Osteoblast (primary cell): ENCODE measurements around the gene NPHP1. TPM values are rescaled to one million over a fixed set of nuclear protein-coding genes. Genes with fewer than 3 reads are reported as not detected.

Source experiments
- DNase-seq: peaks from one replicate; pipeline ENCODE4 v3.0.0; 2011; ENCODE audit warnings: low spot score, mixed read lengths; ENCODE audit not compliant: insufficient read length; ENCODE audit errors: missing footprints
- H2AFZ ChIP-seq: 2 replicates; pipeline ENCODE4 v1.6.0; 2011; ENCODE audit warnings: mild to moderate bottlenecking, low read length
- H3K27ac ChIP-seq: 2 replicates; pipeline ENCODE4 v1.5.1; 2011; ENCODE audit warnings: mild to moderate bottlenecking, low read depth, low read length, moderate library complexity
- H3K27me3 ChIP-seq: 2 replicates; pipeline ENCODE4 v1.6.0; 2012; ENCODE audit warnings: mild to moderate bottlenecking, control low read depth, inconsistent platforms, low read length, moderate library complexity; ENCODE audit not compliant: insufficient read depth
- H3K36me3 ChIP-seq: 2 replicates; pipeline ENCODE4 v1.5.1; 2011; ENCODE audit warnings: mild to moderate bottlenecking, low read length, control low read depth, moderate library complexity; ENCODE audit not compliant: insufficient read depth
- H3K4me1 ChIP-seq: 2 replicates; pipeline ENCODE4 v1.5.1; 2011; ENCODE audit warnings: mild to moderate bottlenecking, low read length, control low read depth, moderate library complexity; ENCODE audit not compliant: insufficient read depth
- H3K4me2 ChIP-seq: 2 replicates; pipeline ENCODE4 v1.6.0; 2011; ENCODE audit warnings: mild to moderate bottlenecking, low read length; ENCODE audit not compliant: insufficient read depth
- H3K4me3 ChIP-seq: fragments of 200-600 bp; sonication (generic); 3 replicates; pipeline ENCODE4 v1.5.1; 2012; ENCODE audit warnings: mild to moderate bottlenecking, low read length, inconsistent platforms; ENCODE audit not compliant: insufficient read depth
- H3K79me2 ChIP-seq: 2 replicates; pipeline ENCODE4 v1.6.0; 2012; ENCODE audit warnings: mild to moderate bottlenecking, low read length, control low read depth, inconsistent platforms; ENCODE audit not compliant: insufficient read depth
- H3K9me3 ChIP-seq: 2 replicates; pipeline ENCODE4 v1.5.1; 2011; ENCODE audit warnings: low read depth, low read length, control low read depth
- H4K20me1 ChIP-seq: 2 replicates; pipeline ENCODE4 v1.6.0; 2012; ENCODE audit warnings: mild to moderate bottlenecking, low read length, control low read depth; ENCODE audit not compliant: insufficient read depth
- CTCF ChIP-seq: IDR thresholded peaks from 2 replicates; pipeline ENCODE4 v1.5.1; 2011; ENCODE audit warnings: mild to moderate bottlenecking, low read depth, low read length, moderate library complexity; ENCODE audit errors: extremely low read depth
- total RNA-seq: library from RNA; depleted of rRNA; stranded (reverse); fragments of >200 nt; gene quantifications from 2 replicates; pipeline ENCODE4 v1.2.3, GENCODE V29; 2012

NPHP1 gene
- total RNA-seq, 1 donor = 7.6 TPM

- no peak for DNase-seq
Observed at GRCh38 chr2:110107092-110108079, 97.4 kb downstream of the NPHP1 start.

GRCh38 chr2:110106642-110107041, 98.2 kb downstream of the NPHP1 start:
- Histone ChIP-seq H3K27ac (peak overlapping the region; percentile 84), H2AFZ (peak overlapping the region; percentile 79), H3K9me3 (no peaks in the 10 kb centered on the region), H3K36me3 (no peaks in the 10 kb centered on the region), H3K79me2 (no peaks in the 10 kb centered on the region), H3K4me2 (peak overlapping the region; percentile 75), H4K20me1 (no peaks in the 10 kb centered on the region), H3K27me3 (no peaks in the 10 kb centered on the region), H3K4me3 (peak overlapping the region; percentile 6), H3K4me1 (peaks cover 44% of the 10 kb centered on the region)
- peak; percentile 93 for DNase-seq
- no peak for TF ChIP-seq CTCF

More at GRCh38 chr2:110107092-110108079, 97.4 kb downstream of the NPHP1 start:
- H2AFZ ChIP-seq = no peak overlapping the region
- H3K36me3 ChIP-seq = no peaks in the 10 kb centered on the region
- H3K27ac ChIP-seq = peak overlapping the region; percentile 84
- H3K27me3 ChIP-seq = no peaks in the 10 kb centered on the region
- H4K20me1 ChIP-seq = no peaks in the 10 kb centered on the region
- H3K79me2 ChIP-seq = no peaks in the 10 kb centered on the region
- TF ChIP-seq CTCF = no peak
- peaks cover 36% of the 10 kb centered on the region for H3K4me1 ChIP-seq
- H3K4me3 ChIP-seq = no peak overlapping the region
- no peak overlapping the region for H3K4me2 ChIP-seq
- H3K9me3 ChIP-seq = no peaks in the 10 kb centered on the region

- H3K36me3 ChIP-seq = no peaks in the 10 kb centered on the region
- no peaks in the 10 kb centered on the region for H3K79me2 ChIP-seq
- peak overlapping the region; percentile 84 for H3K27ac ChIP-seq
- no peaks in the 10 kb centered on the region for H3K27me3 ChIP-seq
- H3K4me2 ChIP-seq = peak overlapping the region; percentile 75
- no peaks in the 10 kb centered on the region for H4K20me1 ChIP-seq
- peak overlapping the region; percentile 43 for H3K4me3 ChIP-seq
- DNase-seq = peak; percentile 89
- TF ChIP-seq CTCF = no peak
- H2AFZ ChIP-seq = peak overlapping the region; percentile 71
- H3K9me3 ChIP-seq = no peaks in the 10 kb centered on the region
- peaks cover 49% of the 10 kb centered on the region for H3K4me1 ChIP-seq
Observed at GRCh38 chr2:110105608-110106467, 99.0 kb downstream of the NPHP1 start.
